ENCODE data around the gene PRELP. TPM values are rescaled to one million over a fixed set of nuclear protein-coding genes. Genes with fewer than 3 reads are reported as not detected.

The PRELP gene
- total and polyA plus RNA-seq, 9 of the 15 experiments (the other 6 are each of a cell fraction or from before 2014, with no cell fraction given): 0.04 TPM; not detected in 8

- H3K4me2 ChIP-seq (ENCODE audit: insufficient read depth, low read length): no peak overlapping the region
- H4K20me1 ChIP-seq (replicated peaks; ENCODE audit: control insufficient read depth, insufficient read depth, low read length): 0 out of 2 replicates have a peak, but pooled peaks cover 7% of the 10 kb centered on the region
- H3K36me3 ChIP-seq (ENCODE audit: control insufficient read depth, insufficient read depth, low read length): no peaks in the 10 kb centered on the region
- H3K9ac ChIP-seq (ENCODE audit: insufficient read depth in 1 of 2, low read depth in 2 of 2, low read length in 2 of 2): no peak overlapping the region
- no peak overlapping the region for H2AFZ ChIP-seq (ENCODE audit: low read depth, low read length)
- in situ Hi-C loops (cut with MboI) (no loop called here), intact Hi-C loops (cut with micrococcal nuclease) (no loop called here)
- whole genome bisulfite sequencing (ENCODE audit: insufficient coverage, low coverage, missing lambda C conversion rate): 1% methylated on average over 18 of the region's 18 CpGs
- ATAC-seq (no peak), DNase-seq (ENCODE audit: extremely low read depth in 1 of 4, low spot score in 3 of 4) (no peak), FAIRE-seq (no peak)
- no peaks in the 10 kb centered on the region for H3K9me1 ChIP-seq (ENCODE audit: control insufficient read depth, insufficient read depth, low read length)
- CTCF ChIA-PET (ENCODE audit: low intra/inter-chr PET ratio): interaction anchor here (0.6 kb wide), 1 partner anchor 72 kb away, joined by 3 read pairs; no protein-coding TSS in a partner anchor
- H3K27ac ChIP-seq (ENCODE audit: extremely low read depth, low read depth, low read length): no peak overlapping the region
- BruUV-seq (replicated peaks): no TSS peak
- H3K27me3 ChIP-seq (ENCODE audit: control insufficient read depth in 2 of 2, insufficient read depth in 2 of 2, low read length in 2 of 2): peaks cover 17 to 46% of the 10 kb centered on the region in 2 experiments
- H3K9me3 ChIP-seq (replicated peaks; ENCODE audit: control insufficient read depth, insufficient read depth, low read depth, low read length): no peaks in the 10 kb centered on the region
- H3K4me1 ChIP-seq (replicated peaks in 1 of 2; ENCODE audit: control insufficient read depth in 2 of 2, insufficient read depth in 2 of 2, low read length in 2 of 2): no peaks in the 10 kb centered on the region
- POLR2A ChIA-PET: interaction anchor here (0.5 kb wide), 1 partner anchor 12 kb away, joined by 3 read pairs; no protein-coding TSS in a partner anchor
- no peak overlapping the region for H3K4me3 ChIP-seq
- H3K79me2 ChIP-seq (ENCODE audit: control insufficient read depth, insufficient read depth, low read length): no peaks in the 10 kb centered on the region
- no peak for TF ChIP-seq ZMIZ1 (IDR thresholded peaks at IDR 0.05; ENCODE audit: low read depth in 2 of 2, low read length in 2 of 2)
- TF ChIP-seq SAP30 (IDR thresholded peaks at IDR 0.05; ENCODE audit: borderline replicate concordance, insufficient read depth, low read depth, low read length, poor library complexity, severe bottlenecking): no peak
- no peak for TF ChIP-seq ZNF212 (CRISPR knock-in tag; IDR thresholded peaks at IDR 0.05)
- TF ChIP-seq PBX2 (CRISPR knock-in tag; IDR thresholded peaks at IDR 0.05; ENCODE audit: low read depth): no peak
- no peak for TF ChIP-seq PBX2 (tag; conservative IDR thresholded peaks at IDR 0.05; ENCODE audit: low read depth)
- TF ChIP-seq DPF2 (IDR thresholded peaks at IDR 0.05): no peak
- no peak for TF ChIP-seq LCOR (CRISPR knock-in tag; IDR thresholded peaks at IDR 0.05)
- TF ChIP-seq EWSR1 (IDR thresholded peaks at IDR 0.05; ENCODE audit: borderline replicate concordance, low read depth, partially characterized antibody): no peak
- no peak for TF ChIP-seq ZNF347 (CRISPR knock-in tag; IDR thresholded peaks at IDR 0.05; ENCODE audit: low read depth)
- no peak for TF ChIP-seq RNF219 (CRISPR knock-in tag; IDR thresholded peaks at IDR 0.05)
- TF ChIP-seq ZFPM2 (CRISPR knock-in tag; IDR thresholded peaks at IDR 0.05): no peak
- no peak for TF ChIP-seq ZNF57 (CRISPR knock-in tag; IDR thresholded peaks at IDR 0.05)
Observed at GRCh38 chr1:203454986-203455471, 20.6 kb upstream of the PRELP start.
